SK-N-SH (cell line): ENCODE data around the gene CRABP1.

Source experiments
- FOXM1 ChIP-seq: IDR thresholded peaks from 2 replicates; pipeline ENCODE4 v1.4.0; 2012; ENCODE audit warnings: low read depth, mild to moderate bottlenecking
- MXI1 ChIP-seq: IDR thresholded peaks from 2 replicates; pipeline ENCODE4 v1.6.1; 2012; ENCODE audit warnings: mild to moderate bottlenecking, low read depth, low read length, improper control_type of control experiment
- SIN3A ChIP-seq: IDR thresholded peaks from 2 replicates; pipeline ENCODE4 v1.6.1; 2012; ENCODE audit warnings: low read depth, mild to moderate bottlenecking, low read length, moderate library complexity, borderline replicate concordance
- ZBTB33 ChIP-seq: IDR thresholded peaks from 2 replicates; pipeline ENCODE4 v1.4.0; 2012; ENCODE audit warnings: low read depth, borderline replicate concordance

- TF ChIP-seq SIN3A (no peak), MXI1 (no peak), FOXM1 (no peak), ZBTB33 (no peak)
These were observed 23.7 kb upstream of the CRABP1 start for GRCh38 chr15:78316283-78317083.
